HepG2 (cell line): ENCODE measurements around the gene FHL3. TPM values are rescaled to one million over a fixed set of nuclear protein-coding genes. Genes with fewer than 3 reads are reported as not detected.

Experiments used
- CBX1 ChIP-seq: IDR thresholded peaks from one replicate; pipeline ENCODE4 v1.6.1; 2016; ENCODE audit warnings: antibody characterized with exemption, low read depth
- CENPX ChIP-seq: sonication (generic); formaldehyde crosslinking; IDR thresholded peaks from 2 replicates; pipeline ENCODE4 v1.9.0; 2021; ENCODE audit warnings: mild to moderate bottlenecking, missing genetic modification reagents, moderate library complexity
- HNRNPUL1 ChIP-seq: fragments of 200-400 bp; formaldehyde crosslinking; IDR thresholded peaks from 2 replicates; pipeline ENCODE4 v1.6.1; 2017; ENCODE audit warnings: low read depth, mild to moderate bottlenecking, low read length, moderate library complexity
- MIXL1 ChIP-seq: IDR thresholded peaks from 2 replicates; pipeline ENCODE4 v1.6.1; 2016
- NBN ChIP-seq: fragments of 450-650 bp; conservative IDR thresholded peaks from 2 replicates; pipeline ENCODE4 v1.6.1; 2017
- NFYC ChIP-seq: IDR thresholded peaks from 2 replicates; pipeline ENCODE4 v1.6.1; 2016; ENCODE audit warnings: missing genetic modification reagents, missing compliant biosample characterization
- NKX3-1 ChIP-seq: sonication (generic); formaldehyde crosslinking; IDR thresholded peaks from 2 replicates; pipeline ENCODE4 v1.5.0; 2020; ENCODE audit warnings: missing genetic modification reagents
- RFXANK ChIP-seq: IDR thresholded peaks from 2 replicates; pipeline ENCODE4 v1.6.1; 2016
- RXRA ChIP-seq: sonication (generic); formaldehyde crosslinking; IDR thresholded peaks from 2 replicates; pipeline ENCODE4 v1.5.1; 2020; ENCODE audit warnings: missing genetic modification reagents
- SALL1 ChIP-seq: sonication (generic); formaldehyde crosslinking; IDR thresholded peaks from 2 replicates; pipeline ENCODE4 v1.8.0; 2022; ENCODE audit warnings: mild to moderate bottlenecking, missing genetic modification reagents
- SALL2 ChIP-seq: sonication (generic); formaldehyde crosslinking; IDR thresholded peaks from 2 replicates; pipeline ENCODE4 v1.8.1; 2023; ENCODE audit warnings: mild to moderate bottlenecking, missing genetic modification reagents, inconsistent platforms
- XBP1 ChIP-seq: sonication (generic); formaldehyde crosslinking; IDR thresholded peaks from 2 replicates; pipeline ENCODE4 v1.5.0; 2020; ENCODE audit warnings: missing genetic modification reagents
- YEATS2 ChIP-seq: sonication (generic); formaldehyde crosslinking; IDR thresholded peaks from 2 replicates; pipeline ENCODE4 v1.4.0; 2020; ENCODE audit warnings: missing genetic modification reagents, borderline replicate concordance
- ZNF121 ChIP-seq: sonication (generic); formaldehyde crosslinking; IDR thresholded peaks from 2 replicates; pipeline ENCODE4 v1.5.0; 2020; ENCODE audit warnings: mild to moderate bottlenecking, missing genetic modification reagents
- ZNF317 ChIP-seq: sonication (generic); formaldehyde crosslinking; IDR thresholded peaks from 2 replicates; pipeline ENCODE4 v1.5.0; 2020; ENCODE audit warnings: mild to moderate bottlenecking, missing genetic modification reagents
- ZNF329 ChIP-seq: sonication (generic); formaldehyde crosslinking; IDR thresholded peaks from 2 replicates; pipeline ENCODE4 v1.9.0; 2021; ENCODE audit warnings: low read depth, mild to moderate bottlenecking, missing genetic modification reagents
- ZNF550 ChIP-seq: sonication (generic); formaldehyde crosslinking; IDR thresholded peaks from 2 replicates; pipeline ENCODE4 v1.4.0; 2020; ENCODE audit warnings: mild to moderate bottlenecking, missing genetic modification reagents, borderline replicate concordance
- ZSCAN29 ChIP-seq: sonication (generic); formaldehyde crosslinking; conservative IDR thresholded peaks from 2 replicates; pipeline ENCODE4 v1.4.0; 2020; ENCODE audit warnings: mild to moderate bottlenecking, missing genetic modification reagents
- polyA plus RNA-seq, 8 experiments: library from polyadenylated mRNA; depleted of rRNA in 3 of 8; stranded (reverse) in 7 of 8; unstranded in 1 of 8; fragments of >200 nt; fragmentation: Illumina TruSeq in 4 of 8; extraction: Trizol in 4 of 8; gene quantifications; 2 replicates each; pipeline versions ENCODE4 v1.2.1 to v1.2.3, GENCODE V29; 2011 to 2016; ENCODE audit warnings: low read depth in 4 of 8, missing spikeins in 1 of 8, mixed read lengths in 1 of 8; ENCODE audit not compliant: insufficient read depth in 1 of 8
- total RNA-seq, 5 experiments: library from RNA; depleted of rRNA; stranded (reverse); fragments of >200 nt; fragmentation: Illumina TruSeq; extraction: Trizol; gene quantifications; 2 replicates each; pipeline ENCODE4 v1.2.3, GENCODE V29; 2016; ENCODE audit warnings: low read depth in 1 of 5
- TF ChIP-seq, protein P1 (sequence below): sonication (generic); formaldehyde crosslinking; IDR thresholded peaks from 2 replicates; pipeline ENCODE4 v1.8.1; 2023; ENCODE audit warnings: mild to moderate bottlenecking, missing genetic modification reagents, borderline replicate concordance
- TF ChIP-seq, protein P2 (sequence below): IDR thresholded peaks from 2 replicates; pipeline ENCODE4 v1.6.1; 2016; ENCODE audit warnings: mild to moderate bottlenecking, missing biosample characterization, missing genetic modification reagents
- TF ChIP-seq, protein P3 (sequence below): sonication (generic); formaldehyde crosslinking; IDR thresholded peaks from 2 replicates; pipeline ENCODE4 v1.8.1; 2023; ENCODE audit warnings: mild to moderate bottlenecking, moderate library complexity, missing genetic modification reagents
- TF ChIP-seq, protein P4 (sequence below): IDR thresholded peaks from 2 replicates; pipeline ENCODE4 v1.6.1; 2016; ENCODE audit warnings: low read depth, control low read depth
- TF ChIP-seq, protein P5 (sequence below): sonication (generic); formaldehyde crosslinking; IDR thresholded peaks from 2 replicates; pipeline ENCODE4 v1.4.0; 2020; ENCODE audit warnings: missing genetic modification reagents

FHL3 gene
- total and polyA plus RNA-seq, 2 of the 13 experiments (the other 11 are each of a cell fraction or from before 2014, with no cell fraction given) = 2.8 to 6.6 TPM

DNA sequence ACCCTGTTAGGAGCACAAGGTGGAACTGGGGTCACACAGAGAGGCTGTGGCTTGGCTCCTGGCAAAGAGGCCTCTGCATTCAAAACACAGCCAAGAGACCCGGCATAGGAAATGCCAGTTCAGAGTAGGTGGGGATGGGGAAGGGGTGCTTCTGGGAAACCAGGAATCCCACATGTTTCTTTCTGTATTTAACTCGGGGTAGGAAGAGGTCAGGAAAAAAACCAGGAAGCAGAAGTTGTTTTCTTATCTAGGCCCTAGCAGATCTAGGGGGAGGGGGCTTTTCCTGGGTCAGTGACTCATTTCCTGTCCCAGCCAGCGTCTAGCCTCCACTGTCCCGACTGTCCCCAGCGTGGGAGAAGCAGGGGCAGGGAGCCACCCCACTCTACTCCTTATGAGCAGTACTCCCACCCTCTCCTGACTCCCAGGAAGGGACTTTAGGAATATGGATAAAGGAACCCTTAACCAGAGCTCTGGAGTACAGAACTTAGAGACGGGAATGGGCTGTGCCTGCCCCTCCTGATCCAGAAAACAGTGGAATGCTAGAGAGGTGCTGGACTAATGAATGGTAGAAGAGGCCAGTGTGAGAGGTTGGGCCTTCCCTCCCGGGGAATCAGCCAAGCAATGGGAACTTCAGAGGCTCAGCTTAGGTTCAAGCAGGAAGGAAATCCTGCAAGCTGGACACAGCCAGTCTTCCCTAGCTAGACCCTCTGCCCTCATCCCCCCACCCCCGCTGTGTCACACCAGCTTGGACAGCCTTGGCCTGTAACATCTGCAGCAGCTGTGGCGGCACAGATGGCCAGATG lies 5.7 kb downstream of the FHL3 start (continued):
- TF ChIP-seq NFYC = no peak
- no peak for TF ChIP-seq SALL2 (CRISPR knock-in tag)
- no peak for TF ChIP-seq YEATS2 (CRISPR knock-in tag)
- peak; percentile 16; the same call in 1 of the 2 replicates for TF ChIP-seq SALL1 (CRISPR knock-in tag)
- TF ChIP-seq XBP1 = no peak
- no peak for TF ChIP-seq ZNF329
- TF ChIP-seq, protein P1, sequence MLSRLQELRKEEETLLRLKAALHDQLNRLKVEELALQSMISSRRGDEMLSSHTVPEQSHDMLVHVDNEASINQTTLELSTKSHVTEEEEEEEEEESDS (CRISPR knock-in tag) = no peak
- TF ChIP-seq ZSCAN29 (CRISPR knock-in tag) = no peak
- TF ChIP-seq, protein P2, sequence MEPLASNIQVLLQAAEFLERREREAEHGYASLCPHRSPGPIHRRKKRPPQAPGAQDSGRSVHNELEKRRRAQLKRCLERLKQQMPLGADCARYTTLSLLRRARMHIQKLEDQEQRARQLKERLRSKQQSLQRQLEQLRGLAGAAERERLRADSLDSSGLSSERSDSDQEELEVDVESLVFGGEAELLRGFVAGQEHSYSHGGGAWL (CRISPR knock-in tag) = no peak; the same call in 1 of the 2 replicates
- no peak for TF ChIP-seq NBN
- TF ChIP-seq ZNF121 = no peak
- TF ChIP-seq, protein P3, sequence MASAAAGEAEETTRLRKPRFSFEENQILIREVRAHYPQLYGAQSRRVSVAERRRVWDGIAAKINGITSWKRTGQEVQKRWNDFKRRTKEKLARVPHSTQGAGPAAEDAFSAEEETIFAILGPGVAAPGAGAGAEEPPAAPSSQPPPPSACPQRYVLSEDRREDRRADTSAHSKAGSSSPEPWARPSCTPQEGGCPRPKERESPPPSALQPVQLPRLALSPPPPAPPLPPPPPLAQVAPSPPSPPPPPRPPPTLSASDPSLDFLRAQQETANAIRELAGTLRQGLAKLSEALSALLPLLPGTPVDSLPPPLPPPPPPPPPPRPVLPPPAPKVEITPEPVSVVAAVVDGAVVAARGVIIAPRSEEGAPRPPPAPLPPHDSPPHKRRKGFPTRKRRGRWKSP (CRISPR knock-in tag) = no peak
- no peak for TF ChIP-seq ZNF550 (CRISPR knock-in tag)
- TF ChIP-seq, protein P4, sequence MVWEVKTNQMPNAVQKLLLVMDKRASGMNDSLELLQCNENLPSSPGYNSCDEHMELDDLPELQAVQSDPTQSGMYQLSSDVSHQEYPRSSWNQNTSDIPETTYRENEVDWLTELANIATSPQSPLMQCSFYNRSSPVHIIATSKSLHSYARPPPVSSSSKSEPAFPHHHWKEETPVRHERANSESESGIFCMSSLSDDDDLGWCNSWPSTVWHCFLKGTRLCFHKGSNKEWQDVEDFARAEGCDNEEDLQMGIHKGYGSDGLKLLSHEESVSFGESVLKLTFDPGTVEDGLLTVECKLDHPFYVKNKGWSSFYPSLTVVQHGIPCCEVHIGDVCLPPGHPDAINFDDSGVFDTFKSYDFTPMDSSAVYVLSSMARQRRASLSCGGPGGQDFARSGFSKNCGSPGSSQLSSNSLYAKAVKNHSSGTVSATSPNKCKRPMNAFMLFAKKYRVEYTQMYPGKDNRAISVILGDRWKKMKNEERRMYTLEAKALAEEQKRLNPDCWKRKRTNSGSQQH (CRISPR knock-in tag) = no peak
- no peak for TF ChIP-seq MIXL1
- no peak for TF ChIP-seq HNRNPUL1
- TF ChIP-seq NKX3-1 (CRISPR knock-in tag) = no peak
- TF ChIP-seq CBX1 = no peak
- no peak for TF ChIP-seq ZNF317 (CRISPR knock-in tag)
- no peak for TF ChIP-seq RXRA
- no peak for TF ChIP-seq CENPX (CRISPR knock-in tag)
- TF ChIP-seq, protein P5, sequence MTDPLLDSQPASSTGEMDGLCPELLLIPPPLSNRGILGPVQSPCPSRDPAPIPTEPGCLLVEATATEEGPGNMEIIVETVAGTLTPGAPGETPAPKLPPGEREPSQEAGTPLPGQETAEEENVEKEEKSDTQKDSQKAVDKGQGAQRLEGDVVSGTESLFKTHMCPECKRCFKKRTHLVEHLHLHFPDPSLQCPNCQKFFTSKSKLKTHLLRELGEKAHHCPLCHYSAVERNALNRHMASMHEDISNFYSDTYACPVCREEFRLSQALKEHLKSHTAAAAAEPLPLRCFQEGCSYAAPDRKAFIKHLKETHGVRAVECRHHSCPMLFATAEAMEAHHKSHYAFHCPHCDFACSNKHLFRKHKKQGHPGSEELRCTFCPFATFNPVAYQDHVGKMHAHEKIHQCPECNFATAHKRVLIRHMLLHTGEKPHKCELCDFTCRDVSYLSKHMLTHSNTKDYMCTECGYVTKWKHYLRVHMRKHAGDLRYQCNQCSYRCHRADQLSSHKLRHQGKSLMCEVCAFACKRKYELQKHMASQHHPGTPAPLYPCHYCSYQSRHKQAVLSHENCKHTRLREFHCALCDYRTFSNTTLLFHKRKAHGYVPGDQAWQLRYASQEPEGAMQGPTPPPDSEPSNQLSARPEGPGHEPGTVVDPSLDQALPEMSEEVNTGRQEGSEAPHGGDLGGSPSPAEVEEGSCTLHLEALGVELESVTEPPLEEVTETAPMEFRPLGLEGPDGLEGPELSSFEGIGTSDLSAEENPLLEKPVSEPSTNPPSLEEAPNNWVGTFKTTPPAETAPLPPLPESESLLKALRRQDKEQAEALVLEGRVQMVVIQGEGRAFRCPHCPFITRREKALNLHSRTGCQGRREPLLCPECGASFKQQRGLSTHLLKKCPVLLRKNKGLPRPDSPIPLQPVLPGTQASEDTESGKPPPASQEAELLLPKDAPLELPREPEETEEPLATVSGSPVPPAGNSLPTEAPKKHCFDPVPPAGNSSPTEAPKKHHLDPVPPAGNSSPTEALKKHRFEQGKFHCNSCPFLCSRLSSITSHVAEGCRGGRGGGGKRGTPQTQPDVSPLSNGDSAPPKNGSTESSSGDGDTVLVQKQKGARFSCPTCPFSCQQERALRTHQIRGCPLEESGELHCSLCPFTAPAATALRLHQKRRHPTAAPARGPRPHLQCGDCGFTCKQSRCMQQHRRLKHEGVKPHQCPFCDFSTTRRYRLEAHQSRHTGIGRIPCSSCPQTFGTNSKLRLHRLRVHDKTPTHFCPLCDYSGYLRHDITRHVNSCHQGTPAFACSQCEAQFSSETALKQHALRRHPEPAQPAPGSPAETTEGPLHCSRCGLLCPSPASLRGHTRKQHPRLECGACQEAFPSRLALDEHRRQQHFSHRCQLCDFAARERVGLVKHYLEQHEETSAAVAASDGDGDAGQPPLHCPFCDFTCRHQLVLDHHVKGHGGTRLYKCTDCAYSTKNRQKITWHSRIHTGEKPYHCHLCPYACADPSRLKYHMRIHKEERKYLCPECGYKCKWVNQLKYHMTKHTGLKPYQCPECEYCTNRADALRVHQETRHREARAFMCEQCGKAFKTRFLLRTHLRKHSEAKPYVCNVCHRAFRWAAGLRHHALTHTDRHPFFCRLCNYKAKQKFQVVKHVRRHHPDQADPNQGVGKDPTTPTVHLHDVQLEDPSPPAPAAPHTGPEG (CRISPR knock-in tag) = no peak
- TF ChIP-seq RFXANK (CRISPR knock-in tag) = no peak
